Stomach (tissue), 9 donors: ENCODE data around the gene COPG2. TPM values are rescaled to one million over a fixed set of nuclear protein-coding genes. Genes with fewer than 3 reads are reported as not detected.

ENCODE experiments used
- DNase-seq, 2 donors: peaks; one replicate each; pipeline versions ENCODE4 v3.0.0 to v3.0.0-alpha.2; 2013 to 2019
- H3K27ac ChIP-seq, 5 donors: fragments of 200-600 bp in 4 of 5; sonication (generic) in 4 of 5; one replicate each; pipeline ENCODE4 v1.5.1; 2013 to 2019; ENCODE audit warnings: mild to moderate bottlenecking in 1 of 5, moderate library complexity in 1 of 5
- H3K27me3 ChIP-seq, 3 donors: fragments of 200-600 bp; sonication (generic); one replicate each; pipeline ENCODE4 v1.5.1; 2017 to 2019; ENCODE audit warnings: mixed run types in 1 of 3
- H3K36me3 ChIP-seq, 4 donors: fragments of 200-600 bp; sonication (generic); 1 replicate in 3 of 4; 2 replicates in 1 of 4; pipeline ENCODE4 v1.5.1; 2016 to 2019
- H3K4me1 ChIP-seq, 4 donors: fragments of 200-600 bp; sonication (generic); one replicate each; pipeline ENCODE4 v1.5.1; 2016 to 2019
- H3K4me3 ChIP-seq, 4 donors: fragments of 200-600 bp; sonication (generic) in 3 of 4; one replicate each; pipeline ENCODE4 v1.5.1; 2016 to 2019; ENCODE audit warnings: mild to moderate bottlenecking in 1 of 4
- H3K9me3 ChIP-seq, 4 donors: fragments of 200-600 bp; sonication (generic); one replicate each; pipeline ENCODE4 v1.5.1; 2016 to 2019
- CTCF ChIP-seq, 7 experiments: fragments of 450-650 bp in 4 of 7; fragments of 200-600 bp in 3 of 7; sonication (generic) in 3 of 7; IDR thresholded peaks; one replicate each; pipeline ENCODE4 v1.5.1; 2016 to 2019; ENCODE audit warnings: antibody characterized with exemption in 7 of 7, control low read depth in 2 of 7, mild to moderate bottlenecking in 1 of 7
- EP300 ChIP-seq: sonication (generic); formaldehyde crosslinking; IDR thresholded peaks from one replicate; pipeline ENCODE4 v1.6.1; 2017; ENCODE audit warnings: antibody characterized with exemption
- POLR2A ChIP-seq, 4 donors: fragments of 450-650 bp; IDR thresholded peaks; one replicate each; pipeline ENCODE4 v1.6.1; 2016; ENCODE audit warnings: antibody characterized with exemption in 4 of 4, control low read depth in 2 of 4, mild to moderate bottlenecking in 1 of 4, moderate library complexity in 1 of 4
- POLR2AphosphoS5 ChIP-seq, 3 donors: sonication (generic); formaldehyde crosslinking; IDR thresholded peaks; one replicate each; pipeline ENCODE4 v1.6.1; 2016; ENCODE audit warnings: antibody characterized with exemption in 3 of 3
- WGBS, 5 donors: extraction: QIAGEN DNeasy Blood & Tissue Kit in 3 of 5; methylation state at CpG; one replicate each; pipeline versions ENCODE4 v1.1.5 to v1.1.7; 2013 to 2018; 5-methylcytosine and 5-hydroxymethylcytosine counted together
- intact Hi-C: fragments of 100-400 bp; cut with DNase I; formaldehyde crosslinking; loops from one replicate; pipeline ENCODE4 v1.15.1; 2023; ENCODE audit warnings: low total_unique reads
- polyA plus RNA-seq, 3 donors: library from polyadenylated mRNA; stranded (reverse); fragments of 200-250 nt; gene quantifications; one replicate each; pipeline ENCODE4 v1.2.3, GENCODE V29; 2013
- total RNA-seq, 5 donors: library from RNA; depleted of rRNA; stranded (reverse); fragments of >200 nt; gene quantifications; one replicate each; pipeline versions ENCODE4 v1.1.0 to v1.2.3, GENCODE V29; 2014 to 2016
- donor health status: healthy with polysubstance abuse.
- donor health status: Bipolar disorder and iron deficiency.
- donor health status: healthy.

The COPG2 gene
- total and polyA plus RNA-seq, 8 donors: 6.6 to 50.0 (median 7.7) TPM

- H3K27ac ChIP-seq: no peak overlapping the region
- H3K9me3 ChIP-seq: no peaks in the 10 kb centered on the region
- TF ChIP-seq EP300 (no peak), CTCF (IDR thresholded peaks at IDR 0.05) (no peak), POLR2A (IDR thresholded peaks at IDR 0.05) (no peak), POLR2AphosphoS5 (IDR thresholded peaks at IDR 0.05) (no peak)
- peak overlapping the region; percentile 36 to 49 (median 46) for H3K4me3 ChIP-seq
- 51 to 71% (median 60%) methylated on average over 50 of the region's 50 CpGs for WGBS, 5 donors
- H3K27me3 ChIP-seq: peaks cover 0 to 37% (median 20%) of the 10 kb centered on the region in 3 donors
- DNase-seq: peak in 1 of 2 donors; percentile 20
- intact Hi-C loops: no loop called here
- H3K4me1 ChIP-seq: peaks cover 13 to 55% (median 36%) of the 10 kb centered on the region in 4 donors
- H3K36me3 ChIP-seq: peaks cover 0 to 4% (median 2%) of the 10 kb centered on the region in 4 donors
These were observed 175.8 kb downstream of the COPG2 start for GRCh38 chr7:130492523-130493274.

- WGBS, 5 donors: 50 to 63% (median 56%) methylated on average over 42 to 71 of the region's 71 CpGs
- DNase-seq: peak in 1 of 2 donors; percentile 87
- Histone ChIP-seq H3K9me3 (no peaks in the 10 kb centered on the region), H3K4me1 (peaks cover 14 to 58% (median 36%) of the 10 kb centered on the region in 4 donors), H3K27ac (peak within 1 kb of the TSS in 1 of 5 donors; percentile 14), H3K4me3 (peak within 1 kb of the TSS; percentile 36 to 49 (median 46)), H3K27me3 (peaks cover 0 to 37% (median 20%) of the 10 kb centered on the region in 3 donors), H3K36me3 (no peaks in the 10 kb centered on the region)
- no peak for TF ChIP-seq POLR2AphosphoS5 (IDR thresholded peaks at IDR 0.05)
- no peak for TF ChIP-seq CTCF (IDR thresholded peaks at IDR 0.05)
- TF ChIP-seq POLR2A (IDR thresholded peaks at IDR 0.05): no peak
- TF ChIP-seq EP300: no peak
- intact Hi-C loops: no loop called here
These were observed 176.6 kb downstream of the COPG2 start, which contains the start of gene MEST for GRCh38 chr7:130491841-130492522. Gene MEST, plus strand, starts transcription at chr7:130492085. Its CDS starts 229 bp downstream, at chr7:130492314.

- intact Hi-C loops: no loop called here
- peak overlapping the region in 1 of 5 donors; percentile 14 for H3K27ac ChIP-seq
These were observed 177.4 kb downstream of the COPG2 start for GRCh38 chr7:130490888-130491804.

More at GRCh38 chr7:130490888-130491804, 177.4 kb downstream of the COPG2 start:
- TF ChIP-seq EP300: no peak
- TF ChIP-seq POLR2A (IDR thresholded peaks at IDR 0.05): no peak
- no peak for TF ChIP-seq POLR2AphosphoS5 (IDR thresholded peaks at IDR 0.05)
- peak in 4 of 7 experiments; percentile 3 to 45 (median 33) for TF ChIP-seq CTCF (IDR thresholded peaks at IDR 0.05)
- Histone ChIP-seq H3K36me3 (no peaks in the 10 kb centered on the region), H3K27me3 (peaks cover 0 to 45% (median 23%) of the 10 kb centered on the region in 3 donors), H3K4me1 (peaks cover 23 to 67% (median 44%) of the 10 kb centered on the region in 4 donors), H3K4me3 (peak overlapping the region; percentile 36 to 49 (median 46)), H3K9me3 (no peaks in the 10 kb centered on the region)
- WGBS, 5 donors: 47 to 56% (median 55%) methylated on average over 55 to 62 of the region's 62 CpGs
- DNase-seq: peak; percentile 30 to 83
